Vagina (tissue), 2 donors: ENCODE data around the gene SAG. TPM values are rescaled to one million over a fixed set of nuclear protein-coding genes. Genes with fewer than 3 reads are reported as not detected.

ENCODE experiments used
- DNase-seq, 2 donors: peaks; one replicate each; pipeline ENCODE4 v3.0.0-alpha.2; 2017; ENCODE audit errors: extremely low spot score in 2 of 2
- H3K27ac ChIP-seq: fragments of 200-600 bp; sonication (generic); one replicate; pipeline ENCODE4 v1.5.1; 2019
- H3K27me3 ChIP-seq: fragments of 200-600 bp; sonication (generic); one replicate; pipeline ENCODE4 v1.5.1; 2019
- H3K36me3 ChIP-seq, 2 donors: fragments of 200-600 bp; sonication (generic); one replicate each; pipeline ENCODE4 v1.5.1; 2017 to 2019
- H3K4me1 ChIP-seq: fragments of 200-600 bp; sonication (generic); one replicate; pipeline ENCODE4 v1.5.1; 2019
- H3K4me3 ChIP-seq, 2 donors: fragments of 200-600 bp; sonication (generic); 1 replicate in 1 of 2; 2 replicates in 1 of 2; pipeline ENCODE4 v1.5.1; 2016 to 2019
- H3K9me3 ChIP-seq: fragments of 200-600 bp; sonication (generic); one replicate; pipeline ENCODE4 v1.5.1; 2019
- POLR2A ChIP-seq, 2 donors: fragments of 450-650 bp; IDR thresholded peaks; one replicate each; pipeline ENCODE4 v1.6.1; 2017; ENCODE audit warnings: antibody characterized with exemption in 2 of 2, mild to moderate bottlenecking in 2 of 2, moderate library complexity in 2 of 2
- POLR2AphosphoS5 ChIP-seq, 2 donors: sonication (generic); formaldehyde crosslinking; IDR thresholded peaks; one replicate each; pipeline ENCODE4 v1.9.0; 2017; ENCODE audit warnings: antibody characterized with exemption in 2 of 2, mild to moderate bottlenecking in 2 of 2, low read depth in 1 of 2; ENCODE audit not compliant: insufficient read depth in 1 of 2
- intact Hi-C: fragments of 100-400 bp; cut with DNase I; formaldehyde crosslinking; loops from one replicate; pipeline ENCODE4 v1.15.1; 2023
- total RNA-seq: library from RNA; depleted of rRNA; stranded (reverse); fragments of >200 nt; gene quantifications from one replicate; pipeline ENCODE4 v1.2.3, GENCODE V29; 2016
- TF ChIP-seq, protein P1 (sequence below), 3 experiments: fragments of 450-650 bp in 2 of 3; fragments of 200-600 bp in 1 of 3; sonication (generic) in 1 of 3; IDR thresholded peaks; one replicate each; pipeline ENCODE4 v1.5.1; 2017 to 2019; ENCODE audit warnings: antibody characterized with exemption in 3 of 3, mild to moderate bottlenecking in 2 of 3, moderate library complexity in 2 of 3

The SAG gene
- total RNA-seq, 1 donor from 2014 or later = not detected

- no peak overlapping the region for H3K4me3 ChIP-seq
- no peak for TF ChIP-seq POLR2A (IDR thresholded peaks at IDR 0.05)
- TF ChIP-seq POLR2AphosphoS5 (IDR thresholded peaks at IDR 0.05; ENCODE audit: insufficient read depth in 1 of 2, low read depth in 1 of 2) = no peak
- TF ChIP-seq, protein P1, sequence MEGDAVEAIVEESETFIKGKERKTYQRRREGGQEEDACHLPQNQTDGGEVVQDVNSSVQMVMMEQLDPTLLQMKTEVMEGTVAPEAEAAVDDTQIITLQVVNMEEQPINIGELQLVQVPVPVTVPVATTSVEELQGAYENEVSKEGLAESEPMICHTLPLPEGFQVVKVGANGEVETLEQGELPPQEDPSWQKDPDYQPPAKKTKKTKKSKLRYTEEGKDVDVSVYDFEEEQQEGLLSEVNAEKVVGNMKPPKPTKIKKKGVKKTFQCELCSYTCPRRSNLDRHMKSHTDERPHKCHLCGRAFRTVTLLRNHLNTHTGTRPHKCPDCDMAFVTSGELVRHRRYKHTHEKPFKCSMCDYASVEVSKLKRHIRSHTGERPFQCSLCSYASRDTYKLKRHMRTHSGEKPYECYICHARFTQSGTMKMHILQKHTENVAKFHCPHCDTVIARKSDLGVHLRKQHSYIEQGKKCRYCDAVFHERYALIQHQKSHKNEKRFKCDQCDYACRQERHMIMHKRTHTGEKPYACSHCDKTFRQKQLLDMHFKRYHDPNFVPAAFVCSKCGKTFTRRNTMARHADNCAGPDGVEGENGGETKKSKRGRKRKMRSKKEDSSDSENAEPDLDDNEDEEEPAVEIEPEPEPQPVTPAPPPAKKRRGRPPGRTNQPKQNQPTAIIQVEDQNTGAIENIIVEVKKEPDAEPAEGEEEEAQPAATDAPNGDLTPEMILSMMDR (IDR thresholded peaks at IDR 0.05) = no peak
- H3K27me3 ChIP-seq = no peaks in the 10 kb centered on the region
- peaks cover 7% of the 10 kb centered on the region for H3K4me1 ChIP-seq
- intact Hi-C loops = no loop called here
- H3K9me3 ChIP-seq = no peaks in the 10 kb centered on the region
- no peak overlapping the region for H3K27ac ChIP-seq
- DNase-seq = no peak
- H3K36me3 ChIP-seq = no peaks in the 10 kb centered on the region
Observed at GRCh38 chr2:233379441-233379840, 71.8 kb downstream of the SAG start.

- intact Hi-C loops = no loop called here
- H3K27me3 ChIP-seq = no peaks in the 10 kb centered on the region
- no peak for DNase-seq
- no peak overlapping the region for H3K27ac ChIP-seq
- H3K4me1 ChIP-seq = peaks cover 9% of the 10 kb centered on the region
- no peak overlapping the region for H3K4me3 ChIP-seq
- TF ChIP-seq POLR2AphosphoS5 (IDR thresholded peaks at IDR 0.05; ENCODE audit: insufficient read depth in 1 of 2, low read depth in 1 of 2) (no peak), POLR2A (IDR thresholded peaks at IDR 0.05) (no peak)
- TF ChIP-seq, protein P1 (IDR thresholded peaks at IDR 0.05) = no peak
- H3K36me3 ChIP-seq = no peaks in the 10 kb centered on the region
- no peaks in the 10 kb centered on the region for H3K9me3 ChIP-seq
Observed at GRCh38 chr2:233380132-233380895, 72.7 kb downstream of the SAG start.

- TF ChIP-seq POLR2AphosphoS5 (IDR thresholded peaks at IDR 0.05; ENCODE audit: insufficient read depth in 1 of 2, low read depth in 1 of 2) = no peak
- TF ChIP-seq POLR2A (IDR thresholded peaks at IDR 0.05) = no peak
- TF ChIP-seq, protein P1 (IDR thresholded peaks at IDR 0.05) = no peak
- intact Hi-C loops = no loop called here
- H3K4me3 ChIP-seq = no peak overlapping the region
Observed at GRCh38 chr2:233380995-233381637, 73.5 kb downstream of the SAG start.

DNA sequence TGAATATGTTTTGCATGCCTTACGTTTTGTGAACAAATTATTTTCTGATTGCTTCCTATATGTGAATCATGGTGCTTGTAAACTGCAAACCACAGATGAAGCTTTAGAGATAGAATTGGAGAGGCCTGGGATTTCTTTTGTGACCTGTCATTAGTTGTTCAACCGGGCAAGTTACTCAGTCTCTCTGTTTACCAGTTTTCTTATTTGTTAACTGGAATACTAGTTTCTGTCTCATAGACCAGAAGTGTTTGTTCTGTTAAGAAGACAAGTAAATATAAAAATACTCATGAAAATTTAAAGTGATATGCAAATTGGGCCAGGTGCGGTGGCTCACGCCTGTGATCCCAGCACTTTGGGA lies 74.0 kb downstream of the SAG start:
- intact Hi-C loops = no loop called here
- Histone ChIP-seq H3K4me3 (no peak overlapping the region), H3K27me3 (no peaks in the 10 kb centered on the region), H3K9me3 (no peaks in the 10 kb centered on the region), H3K27ac (no peak overlapping the region), H3K4me1 (peaks cover 22% of the 10 kb centered on the region), H3K36me3 (no peaks in the 10 kb centered on the region)
- DNase-seq = no peak
- no peak for TF ChIP-seq POLR2AphosphoS5 (IDR thresholded peaks at IDR 0.05; ENCODE audit: insufficient read depth in 1 of 2, low read depth in 1 of 2)
- no peak for TF ChIP-seq POLR2A (IDR thresholded peaks at IDR 0.05)
- TF ChIP-seq, protein P1 (IDR thresholded peaks at IDR 0.05) = no peak

More at GRCh38 chr2:233380995-233381637, 73.5 kb downstream of the SAG start:
- DNase-seq = no peak
- H3K36me3 ChIP-seq = no peaks in the 10 kb centered on the region
- H3K27ac ChIP-seq = no peak overlapping the region
- no peaks in the 10 kb centered on the region for H3K27me3 ChIP-seq
- no peaks in the 10 kb centered on the region for H3K9me3 ChIP-seq
- H3K4me1 ChIP-seq = peaks cover 17% of the 10 kb centered on the region

DNA sequence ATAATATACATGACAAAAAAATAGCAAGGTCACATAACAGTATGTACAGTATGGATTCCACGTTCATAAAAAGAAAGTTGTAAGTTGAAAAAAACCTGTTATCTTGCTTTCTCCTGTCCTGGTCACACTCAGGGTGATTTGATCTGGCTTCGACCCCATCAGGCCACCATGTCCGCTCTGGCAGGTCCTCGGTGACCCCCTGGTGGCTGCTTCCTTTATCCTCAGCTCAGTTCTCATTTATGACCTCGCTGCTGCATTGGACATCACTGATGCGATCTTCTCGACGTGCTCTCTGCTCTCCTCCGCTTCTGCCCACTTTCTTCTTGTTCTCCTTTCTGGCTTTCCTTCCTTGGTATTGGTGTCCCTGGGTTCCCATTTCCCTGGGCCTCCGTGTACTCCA lies 76.4 kb downstream of the SAG start:
- TF ChIP-seq POLR2AphosphoS5 (IDR thresholded peaks at IDR 0.05; ENCODE audit: insufficient read depth in 1 of 2, low read depth in 1 of 2) (no peak), POLR2A (IDR thresholded peaks at IDR 0.05) (no peak)
- TF ChIP-seq, protein P1 (IDR thresholded peaks at IDR 0.05) = no peak
- Histone ChIP-seq H3K4me1 (peaks cover 40% of the 10 kb centered on the region), H3K27ac (no peak overlapping the region), H3K36me3 (no peaks in the 10 kb centered on the region), H3K27me3 (no peaks in the 10 kb centered on the region), H3K9me3 (no peaks in the 10 kb centered on the region), H3K4me3 (no peak overlapping the region)
- intact Hi-C loops = no loop called here
- no peak for DNase-seq
